HG02973 (cell line): ENCODE results near the gene ADAMTS2.

Experiments
- ATAC-seq: cut with Tn5 transposase; IDR thresholded peaks from one replicate; pipeline ENCODE4 v1.9.1; 2021; ENCODE audit warnings: moderate library complexity; ENCODE audit not compliant: unreplicated experiment

The ADAMTS2 gene

DNA sequence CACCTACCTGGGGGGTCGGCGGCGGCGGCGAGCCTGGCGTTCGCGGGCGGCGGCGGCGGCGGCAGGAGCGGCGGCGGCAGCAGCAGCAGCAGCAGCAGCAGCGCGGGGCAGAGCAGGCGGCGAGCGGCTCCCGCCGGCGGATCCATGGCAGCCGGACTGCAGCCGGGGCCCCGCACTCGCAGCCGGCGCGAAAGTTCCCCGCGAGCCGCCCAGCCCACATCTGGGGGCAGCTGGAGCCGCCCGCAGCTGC, 153 bp downstream of the ADAMTS2 start:
- no peak for ATAC-seq

- no peak for ATAC-seq
Measured at GRCh38 chr5:179344431-179345182, 654 bp downstream of the ADAMTS2 start.

DNA sequence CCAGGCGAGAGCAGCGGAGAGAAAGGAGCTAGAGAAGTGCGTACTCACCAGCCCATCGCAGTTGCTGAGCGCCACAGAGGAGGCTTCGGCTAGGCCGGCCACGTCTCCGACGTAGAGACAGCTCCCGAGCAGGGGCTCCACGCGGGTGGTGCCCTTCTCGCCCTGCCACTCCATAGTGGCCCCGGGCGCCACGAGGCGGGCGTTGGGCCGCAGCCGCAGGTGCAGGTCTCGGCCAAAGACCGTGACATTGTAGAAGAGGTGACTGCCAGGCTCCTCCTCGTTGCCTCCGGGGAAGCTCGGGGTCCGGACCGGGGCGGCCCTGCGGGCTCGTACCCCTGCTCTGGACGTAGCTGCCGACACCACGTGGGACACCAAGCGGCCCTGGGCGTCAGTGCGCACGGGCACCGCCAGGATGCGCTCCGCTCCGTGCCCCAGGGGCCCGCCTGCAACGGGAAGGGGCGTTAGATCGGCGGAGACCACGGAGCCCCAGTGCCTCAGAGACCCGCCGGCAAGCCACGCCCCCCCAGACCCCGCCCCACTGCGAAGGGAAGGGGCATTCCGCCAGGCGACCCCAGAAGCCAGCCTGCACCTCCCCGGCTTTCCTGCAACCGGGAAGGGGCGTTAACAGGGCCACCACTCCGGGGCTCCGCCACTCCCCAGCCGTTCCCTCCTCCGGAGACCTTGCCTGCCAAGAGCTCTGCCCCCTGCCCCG, 1.4 kb downstream of the ADAMTS2 start:
- ATAC-seq = no peak

GRCh38 chr5:179343021-179343718, 2.1 kb downstream of the ADAMTS2 start:
- ATAC-seq = no peak

DNA sequence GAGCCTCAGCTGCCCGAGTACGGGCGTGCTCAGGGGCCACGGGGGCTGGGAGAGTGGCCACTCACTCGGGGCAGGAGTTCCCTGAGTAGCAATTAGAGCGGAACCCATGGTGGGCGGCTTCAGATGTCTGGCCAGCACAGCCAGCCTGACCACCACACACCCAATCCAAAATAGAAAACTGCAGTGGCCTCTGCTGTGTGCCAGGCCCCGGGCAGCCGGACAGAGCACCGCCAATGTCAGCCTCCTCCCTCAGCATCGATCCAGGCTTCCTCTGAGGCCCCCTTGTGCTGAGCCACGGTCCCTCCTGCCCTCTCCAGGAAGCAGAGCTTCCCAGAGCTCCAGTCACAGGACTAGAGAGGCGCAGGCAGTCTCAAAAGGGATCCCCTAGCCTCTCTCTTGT, 2.7 kb downstream of the ADAMTS2 start:
- no peak for ATAC-seq

- ATAC-seq = no peak
Measured at GRCh38 chr5:179340465-179340864, 4.8 kb downstream of the ADAMTS2 start.

GRCh38 chr5:179339996-179340395, 5.3 kb downstream of the ADAMTS2 start:
- no peak for ATAC-seq

GRCh38 chr5:179339081-179339480, 6.2 kb downstream of the ADAMTS2 start:
- ATAC-seq = no peak

GRCh38 chr5:179337796-179338676, 7.2 kb downstream of the ADAMTS2 start:
- no peak for ATAC-seq

- no peak for ATAC-seq
Measured at GRCh38 chr5:179336871-179337795, 8.1 kb downstream of the ADAMTS2 start.

- ATAC-seq = no peak
Measured at GRCh38 chr5:179336126-179336870, 9.0 kb downstream of the ADAMTS2 start.

DNA sequence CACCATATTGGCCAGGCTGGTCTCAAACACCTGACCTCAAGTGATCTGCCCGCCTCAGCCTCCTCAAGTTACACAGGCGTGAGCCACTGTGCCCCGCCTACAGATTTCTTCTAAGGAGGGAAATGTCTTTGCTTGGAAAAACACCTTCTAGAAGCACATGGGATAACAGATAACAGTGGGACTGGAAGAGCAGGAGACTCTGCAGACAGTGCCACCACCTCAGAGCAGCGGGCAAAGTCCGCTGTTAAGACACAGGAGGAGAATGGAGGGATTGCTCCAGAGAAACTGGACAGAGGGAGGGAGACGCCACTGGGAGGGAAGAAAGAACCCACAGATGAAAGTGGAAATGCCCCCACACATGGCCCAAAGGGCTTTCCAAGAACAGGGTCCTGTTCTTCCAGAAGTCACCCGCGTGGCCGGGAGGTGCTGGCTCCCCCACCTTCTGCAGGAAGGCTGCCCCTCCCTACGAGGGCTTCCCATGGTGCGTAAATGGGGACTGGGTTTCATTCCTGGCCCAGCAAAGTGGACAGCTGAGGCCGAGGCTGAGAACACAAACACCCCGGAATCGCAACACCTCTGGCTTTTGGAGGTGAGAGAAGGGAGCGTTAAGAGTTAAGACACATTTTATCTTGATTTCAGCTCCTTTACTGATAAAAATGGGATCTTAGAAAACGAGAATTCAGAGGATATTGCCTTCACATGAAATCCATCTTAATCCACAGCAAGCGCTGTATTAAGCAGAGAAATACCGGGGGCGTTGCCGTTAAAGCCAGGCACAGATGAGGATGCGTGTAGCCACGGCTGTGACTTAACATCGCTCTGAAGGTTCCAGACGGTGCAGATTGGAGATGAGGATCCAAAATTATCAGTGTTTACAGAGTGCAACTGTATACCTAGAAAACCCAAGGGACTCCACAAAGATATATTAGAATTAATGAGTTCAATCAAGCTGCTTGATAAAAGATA, 11.2 kb downstream of the ADAMTS2 start:
- ATAC-seq = no peak

DNA sequence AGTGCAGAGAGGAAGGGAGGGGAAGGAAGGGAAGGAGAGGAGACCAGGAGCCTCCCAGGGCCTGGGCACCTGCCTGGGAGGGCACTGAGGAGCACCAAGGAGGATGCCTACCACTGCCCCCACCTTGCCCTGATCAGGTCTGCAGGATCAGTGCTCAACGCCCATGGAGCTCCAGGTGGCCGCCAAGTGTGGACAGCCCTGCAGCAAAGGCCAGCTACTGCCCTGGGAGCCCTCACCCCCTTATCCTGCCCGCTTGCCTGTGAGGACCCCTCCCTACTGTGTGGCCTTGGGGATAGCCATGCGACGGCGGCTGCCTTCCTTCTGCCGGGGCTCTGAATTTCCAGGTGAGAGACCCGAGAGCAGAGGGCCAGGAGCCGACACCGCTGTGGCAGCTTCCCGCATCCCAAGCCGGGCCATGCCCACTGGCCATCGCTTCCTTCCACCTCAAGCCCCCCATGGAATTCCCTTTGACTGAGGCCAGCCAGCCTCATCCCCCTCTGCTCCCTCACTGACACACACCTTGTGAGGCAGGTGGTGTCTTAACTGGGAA, 12.4 kb downstream of the ADAMTS2 start:
- no peak for ATAC-seq

DNA sequence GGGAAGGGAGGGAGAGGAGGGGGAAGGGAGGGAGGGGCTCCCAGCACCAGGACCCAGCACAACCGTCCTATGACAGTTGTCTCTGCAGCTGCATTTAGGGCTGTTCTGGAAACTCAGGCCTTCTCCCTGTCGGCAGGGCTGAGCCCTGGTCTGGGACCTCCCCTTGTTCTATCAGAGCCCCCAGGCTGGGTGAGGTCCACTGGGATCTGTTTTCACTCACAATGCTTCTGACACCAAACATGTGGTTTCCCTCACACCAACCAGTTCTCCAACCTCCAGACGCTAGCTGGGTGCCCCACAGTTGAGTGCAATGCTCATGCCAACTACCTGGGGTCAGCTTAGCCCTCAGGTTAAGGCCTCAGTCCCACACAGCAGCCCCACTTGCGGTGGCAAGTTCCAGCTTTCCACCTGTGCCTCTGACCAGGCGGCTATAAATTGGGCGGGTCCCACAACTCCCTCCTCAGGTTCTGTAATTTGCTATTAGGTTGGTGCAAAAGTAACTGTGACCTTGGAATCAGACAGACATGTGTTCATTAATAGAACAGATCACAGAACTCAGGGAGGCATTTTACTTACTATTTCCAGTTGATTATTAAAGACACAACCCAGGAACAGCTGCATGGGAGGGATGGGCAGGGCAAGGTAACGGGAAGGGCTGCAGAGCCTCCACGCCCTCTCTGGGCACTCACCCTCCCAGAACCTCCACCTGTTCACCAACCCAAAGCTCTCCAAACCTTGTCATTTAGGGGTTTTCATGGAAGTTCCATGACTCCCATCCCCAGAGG, 13.5 kb downstream of the ADAMTS2 start:
- no peak for ATAC-seq

- ATAC-seq = no peak
Measured at GRCh38 chr5:179330186-179330900, 14.9 kb downstream of the ADAMTS2 start.

DNA sequence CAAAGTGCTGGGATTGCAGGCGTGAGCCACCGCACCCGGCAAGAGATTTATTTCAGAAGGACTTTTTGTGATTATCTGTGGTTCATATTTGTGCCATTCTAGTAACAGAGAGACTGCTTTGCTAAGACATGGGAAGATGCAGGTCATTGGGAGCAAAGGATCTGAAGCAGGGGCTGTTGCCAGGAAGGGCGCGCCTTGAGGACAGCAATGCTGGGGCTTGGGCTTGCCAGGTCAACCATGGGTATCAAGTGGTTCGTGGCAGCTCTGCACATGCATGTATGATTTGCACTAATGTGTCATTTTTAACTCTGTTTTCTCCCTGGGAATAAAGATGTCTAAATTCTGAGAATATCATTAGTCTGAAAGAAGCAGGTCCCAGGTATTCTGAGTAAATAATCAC, 17.0 kb downstream of the ADAMTS2 start:
- no peak for ATAC-seq
